CD4-positive, alpha-beta memory T cell (primary cell): ENCODE data around the gene BLACAT1. TPM values are rescaled to one million over a fixed set of nuclear protein-coding genes. Genes with fewer than 3 reads are reported as not detected.

Source experiments
- CTCF ChIA-PET: fragments of 350-600 bp; sonication (Branson Sonifier 250); formaldehyde crosslinking; loops from one replicate; lab custom pipeline; 2021; ENCODE audit warnings: inconsistent platforms; ENCODE audit not compliant: partially characterized antibody; lab: Charles Lee
- POLR2A ChIA-PET: fragments of 350-600 bp; sonication (Branson Sonifier 250); formaldehyde crosslinking; loops from one replicate; lab custom pipeline; 2021; ENCODE audit not compliant: partially characterized antibody; lab: Charles Lee
- DNase-seq, 5 donors: peaks; one replicate each; pipeline versions ENCODE4 v3.0.0 to v3.0.0-alpha.2; 2020 to 2022; ENCODE audit warnings: mixed read lengths in 1 of 5
- H3K27ac ChIP-seq: one replicate; pipeline ENCODE4 v1.7.0; 2013; ENCODE audit warnings: low read depth, low read length
- H3K27me3 ChIP-seq: 2 replicates; pipeline ENCODE4 v1.7.0; 2013; ENCODE audit warnings: mild to moderate bottlenecking, low read length, moderate library complexity; ENCODE audit not compliant: insufficient read depth
- H3K36me3 ChIP-seq: 2 replicates; pipeline ENCODE4 v1.7.0; 2013; ENCODE audit warnings: mild to moderate bottlenecking, low read length, moderate library complexity; ENCODE audit not compliant: insufficient read depth
- H3K4me1 ChIP-seq: 2 replicates; pipeline ENCODE4 v1.7.0; 2013; ENCODE audit warnings: mild to moderate bottlenecking, low read length, moderate library complexity; ENCODE audit not compliant: insufficient read depth
- H3K4me3 ChIP-seq, 2 donors: one replicate each; pipeline ENCODE4 v1.7.0; 2013; ENCODE audit warnings: low read length in 2 of 2, mild to moderate bottlenecking in 1 of 2
- H3K9me3 ChIP-seq, 2 donors: one replicate each; pipeline ENCODE4 v1.7.0; 2013; ENCODE audit warnings: low read length in 2 of 2, control low read depth in 1 of 2; ENCODE audit not compliant: control insufficient read depth in 1 of 2
- H3K27ac Mint-ChIP-seq, 7 donors: one replicate each; pipeline ENCODE4 v1.8.0; 2020 to 2021; ENCODE audit warnings: mixed read lengths in 7 of 7, mild to moderate bottlenecking in 6 of 7, inconsistent platforms in 3 of 7, moderate library complexity in 3 of 7
- H3K27me3 Mint-ChIP-seq, 2 donors: one replicate each; pipeline ENCODE4 v1.8.0; 2020 to 2021; ENCODE audit warnings: mixed read lengths in 2 of 2
- H3K36me3 Mint-ChIP-seq, 2 donors: one replicate each; pipeline ENCODE4 v1.8.0; 2020 to 2021; ENCODE audit warnings: mixed read lengths in 2 of 2, inconsistent platforms in 1 of 2, mild to moderate bottlenecking in 1 of 2
- H3K4me1 Mint-ChIP-seq, 4 donors: one replicate each; pipeline ENCODE4 v1.8.0; 2020 to 2021; ENCODE audit warnings: mixed read lengths in 4 of 4, mild to moderate bottlenecking in 1 of 4
- H3K4me3 Mint-ChIP-seq, 8 donors: one replicate each; pipeline ENCODE4 v1.8.0; 2020 to 2021; ENCODE audit warnings: mixed read lengths in 8 of 8, mild to moderate bottlenecking in 7 of 8, moderate library complexity in 6 of 8, inconsistent platforms in 3 of 8
- H3K9me3 Mint-ChIP-seq, 8 donors: one replicate each; pipeline ENCODE4 v1.8.0; 2020 to 2021; ENCODE audit warnings: mixed read lengths in 8 of 8, mild to moderate bottlenecking in 5 of 8, inconsistent platforms in 3 of 8, moderate library complexity in 1 of 8
- intact Hi-C: fragments of 100-400 bp; cut with micrococcal nuclease; formaldehyde crosslinking; loops from one replicate; pipeline ENCODE4 v1.15.1; 2023
- polyA plus RNA-seq, 2 donors: library from polyadenylated mRNA; unstranded; fragments of 300-500 nt; fragmentation: Illumina TruSeq; gene quantifications; one replicate each; pipeline ENCODE4 v1.2.3, GENCODE V29; 2021
- total RNA-seq, 2 experiments: library from RNA; stranded (reverse); gene quantifications; one replicate each; pipeline ENCODE4 v1.2.3, GENCODE V29; 2021

The BLACAT1 gene
- total RNA-seq (under 1 TPM; 0.42 to 0.44 TPM), polyA plus RNA-seq (not detected)

DNA sequence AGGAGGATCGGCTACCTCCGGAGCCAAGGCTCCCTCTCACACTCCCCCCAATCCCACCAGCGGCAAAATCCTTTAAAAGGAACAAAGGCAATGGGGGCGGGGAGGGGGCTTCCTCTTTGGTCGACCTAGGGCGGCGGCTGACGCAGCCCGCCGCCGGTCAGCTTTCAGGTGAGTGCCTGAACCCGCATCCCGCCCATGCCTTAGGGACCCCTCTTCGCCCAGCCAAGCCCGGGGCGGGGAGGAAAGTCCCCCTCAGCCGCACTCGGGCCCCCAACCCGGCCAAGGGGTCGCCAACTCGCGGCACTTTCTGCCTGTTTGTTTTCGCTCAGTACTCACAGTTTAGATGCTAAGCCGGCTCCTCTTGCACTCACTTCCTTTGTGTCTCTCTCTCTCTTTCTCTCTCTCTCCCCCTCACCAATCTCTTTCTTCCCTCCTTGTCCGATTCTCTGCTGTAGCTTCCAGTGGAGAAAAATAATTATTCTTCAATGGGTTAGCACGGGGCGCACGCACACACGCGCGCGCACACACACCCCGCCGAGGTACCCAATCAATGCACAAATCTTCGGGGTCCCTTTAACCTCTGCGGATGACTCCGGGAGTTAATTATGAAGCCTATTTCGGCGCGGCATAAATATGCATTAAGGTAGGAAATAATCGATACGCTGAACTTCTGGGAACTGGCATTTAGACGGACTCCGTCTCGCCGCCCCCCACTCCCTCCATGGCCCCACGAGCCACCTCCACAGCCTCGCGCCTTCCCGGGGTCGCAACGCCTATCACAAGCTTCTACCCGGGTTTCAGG, at the start of gene BLACAT1:
TSS of gene BLACAT1 (minus strand) at position 465 of the 802 bp plus-strand sequence.
- Mint-ChIP-seq H3K4me1 (peaks cover 8 to 32% (median 19%) of the 10 kb centered on the region in 4 donors), H3K9me3 (peaks cover 0 to 2% (median 0%) of the 10 kb centered on the region in 8 donors), H3K36me3 (no peaks in the 10 kb centered on the region), H3K27ac (no peak within 1 kb of the TSS), H3K27me3 (peaks cover 49 to 63% of the 10 kb centered on the region in 2 donors), H3K4me3 (peak within 1 kb of the TSS; percentile 78 to 93 (median 85))
- CTCF ChIA-PET = interaction anchor here (1.1 to 1.3 kb wide), 4 partner anchors 14 to 130 kb away, joined by 3 to 4 read pairs (median 3); no protein-coding TSS in a partner anchor
- Histone ChIP-seq H3K36me3 (no peaks in the 10 kb centered on the region), H3K4me1 (peaks cover 22% of the 10 kb centered on the region), H3K4me3 (peak within 1 kb of the TSS in 1 of 2 donors; percentile 32), H3K27ac (no peak within 1 kb of the TSS), H3K9me3 (no peaks in the 10 kb centered on the region), H3K27me3 (peaks cover 41% of the 10 kb centered on the region)
- POLR2A ChIA-PET = interaction anchor here (1.2 to 1.6 kb wide), 2 partner anchors 15 to 22 kb away, joined by 3 to 5 read pairs; no protein-coding TSS in a partner anchor
- intact Hi-C loops = no loop called here
- peak in 1 of 5 donors; percentile 13 for DNase-seq

DNA sequence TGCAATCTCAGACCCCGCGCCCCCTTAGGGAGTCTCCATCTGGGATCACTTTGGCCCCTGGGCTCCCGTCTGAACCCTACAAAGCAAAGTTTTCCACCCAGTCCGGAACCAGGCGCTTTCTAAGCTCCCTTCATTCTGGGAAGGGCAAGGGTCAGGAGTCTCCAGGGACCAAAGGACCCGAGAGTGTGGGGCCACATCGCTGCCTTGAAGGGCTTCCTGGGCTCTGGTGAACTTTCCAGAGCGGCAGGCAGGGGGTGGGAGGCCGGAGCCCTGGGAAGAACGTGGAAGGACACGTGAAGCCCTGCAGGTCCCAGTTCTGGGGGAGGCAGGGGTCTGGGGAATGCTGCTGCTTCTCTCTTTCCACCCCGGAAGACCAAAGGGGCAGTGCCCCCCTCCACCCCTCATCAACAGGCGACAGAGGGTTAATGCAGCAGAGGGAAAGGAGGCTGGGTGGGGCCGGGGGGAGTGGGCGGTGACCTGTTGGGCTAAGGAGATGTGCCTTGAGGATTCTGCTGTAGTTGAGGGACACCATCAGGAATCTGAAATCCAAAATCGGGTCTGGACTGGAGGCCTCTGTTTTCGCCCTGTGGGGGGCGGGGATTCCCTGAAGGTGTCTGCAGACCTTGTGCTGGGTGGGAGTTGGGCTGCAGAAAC, 49.4 kb upstream of the BLACAT1 start:
- intact Hi-C loops = no loop called here
- Histone ChIP-seq H3K27me3 (no peaks in the 10 kb centered on the region), H3K27ac (no peak overlapping the region), H3K9me3 (no peaks in the 10 kb centered on the region), H3K4me3 (peak overlapping the region; percentile 52 to 67), H3K4me1 (peaks cover 13% of the 10 kb centered on the region), H3K36me3 (no peaks in the 10 kb centered on the region)
- H3K36me3 Mint-ChIP-seq = no peaks in the 10 kb centered on the region
- peak overlapping the region in 1 of 7 donors; percentile 43 for H3K27ac Mint-ChIP-seq
- no peaks in the 10 kb centered on the region for H3K27me3 Mint-ChIP-seq
- ChIA-PET POLR2A (no interaction called here), CTCF (interaction anchor here (1.3 kb wide), 2 partner anchors 22 to 232 kb away, joined by 3 read pairs; no protein-coding TSS in a partner anchor)
- DNase-seq = no peak
- H3K4me1 Mint-ChIP-seq = peaks cover 2 to 22% (median 8%) of the 10 kb centered on the region in 4 donors
- H3K9me3 Mint-ChIP-seq = peaks cover 0 to 2% (median 0%) of the 10 kb centered on the region in 8 donors
- H3K4me3 Mint-ChIP-seq = peak overlapping the region; percentile 84 to 92 (median 85)

DNA sequence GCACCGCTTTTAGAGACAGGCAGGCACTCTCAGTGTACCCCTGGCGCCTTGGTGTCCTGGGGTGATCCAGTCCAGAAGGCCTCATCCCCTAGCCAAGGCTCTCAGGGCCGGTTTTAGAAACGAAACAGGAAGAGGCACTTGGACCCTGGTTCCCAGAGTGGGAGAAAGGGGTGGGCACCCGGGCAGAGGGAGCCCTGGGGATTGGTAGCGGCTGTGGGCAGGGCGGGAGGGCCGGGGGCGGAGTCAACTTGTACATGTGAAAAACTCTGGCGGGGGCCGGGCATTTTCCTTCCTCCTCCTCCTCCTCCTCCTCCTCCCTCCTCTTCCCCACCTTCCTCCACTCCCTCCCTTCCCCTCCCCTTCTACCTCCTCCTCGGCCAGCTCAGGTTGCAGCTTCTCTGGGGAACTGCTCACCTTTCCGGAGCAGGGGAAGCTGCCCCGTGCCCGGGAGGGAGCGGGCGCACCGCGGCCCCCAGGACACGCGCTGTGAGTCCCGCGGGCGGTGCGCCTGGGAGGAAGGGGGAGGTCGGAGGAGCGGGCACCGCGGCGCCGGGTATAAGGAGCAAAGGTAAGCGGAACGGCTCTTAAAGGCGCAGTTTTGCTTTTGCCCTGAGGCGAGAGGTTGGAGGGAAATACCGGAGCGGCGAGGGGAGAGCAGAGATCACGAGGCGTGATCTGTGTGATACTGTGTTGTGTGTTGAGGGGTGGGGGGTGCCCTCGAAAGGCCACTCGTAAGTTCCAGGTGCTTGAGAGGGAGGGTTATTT, 48.6 kb upstream of the BLACAT1 start, which contains the start of gene CDK18:
TSS of gene CDK18 (plus strand) at position 359 of the 765 bp plus-strand sequence. CDS start 18,499 bp downstream, outside the sequence.
- Histone ChIP-seq H3K4me1 (peaks cover 13% of the 10 kb centered on the region), H3K27me3 (no peaks in the 10 kb centered on the region), H3K36me3 (no peaks in the 10 kb centered on the region), H3K9me3 (no peaks in the 10 kb centered on the region), H3K4me3 (peak within 1 kb of the TSS; percentile 52 to 67), H3K27ac (no peak within 1 kb of the TSS)
- peaks cover 2 to 22% (median 8%) of the 10 kb centered on the region in 4 donors for H3K4me1 Mint-ChIP-seq
- DNase-seq = peak; percentile 27 to 51 (median 38)
- CTCF ChIA-PET = interaction anchor here (1.3 kb wide), 2 partner anchors 22 to 231 kb away, joined by 3 read pairs; no protein-coding TSS in a partner anchor
- H3K4me3 Mint-ChIP-seq = peak within 1 kb of the TSS; percentile 84 to 92 (median 86)
- H3K36me3 Mint-ChIP-seq = no peaks in the 10 kb centered on the region
- peak within 1 kb of the TSS in 3 of 7 donors; percentile 43 to 79 (median 72) for H3K27ac Mint-ChIP-seq
- H3K27me3 Mint-ChIP-seq = no peaks in the 10 kb centered on the region
- POLR2A ChIA-PET = no interaction called here
- peaks cover 0 to 2% (median 0%) of the 10 kb centered on the region in 8 donors for H3K9me3 Mint-ChIP-seq
- intact Hi-C loops = no loop called here

DNA sequence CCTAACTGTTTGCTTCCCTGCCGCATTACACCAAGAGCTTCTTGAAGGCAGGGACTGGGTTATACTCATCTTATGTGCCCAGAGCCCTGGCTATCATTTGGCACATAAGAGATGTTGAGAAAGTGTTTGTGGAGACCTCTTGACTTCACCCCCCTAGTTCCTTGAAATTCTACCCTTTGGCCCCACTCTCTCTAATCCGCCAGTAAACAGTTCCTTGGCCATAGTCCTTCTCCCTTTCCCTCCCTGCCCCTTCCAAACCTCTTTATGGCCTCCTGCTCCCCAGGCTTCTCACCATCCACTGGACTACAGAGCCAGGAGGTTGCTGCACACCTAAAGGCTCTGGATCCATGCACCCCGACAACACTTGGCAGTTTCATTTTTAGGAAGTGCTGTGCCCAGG, 47.1 kb upstream of the BLACAT1 start:
- H3K4me3 Mint-ChIP-seq = peak overlapping the region in 5 of 8 donors; percentile 39 to 91 (median 42)

DNA sequence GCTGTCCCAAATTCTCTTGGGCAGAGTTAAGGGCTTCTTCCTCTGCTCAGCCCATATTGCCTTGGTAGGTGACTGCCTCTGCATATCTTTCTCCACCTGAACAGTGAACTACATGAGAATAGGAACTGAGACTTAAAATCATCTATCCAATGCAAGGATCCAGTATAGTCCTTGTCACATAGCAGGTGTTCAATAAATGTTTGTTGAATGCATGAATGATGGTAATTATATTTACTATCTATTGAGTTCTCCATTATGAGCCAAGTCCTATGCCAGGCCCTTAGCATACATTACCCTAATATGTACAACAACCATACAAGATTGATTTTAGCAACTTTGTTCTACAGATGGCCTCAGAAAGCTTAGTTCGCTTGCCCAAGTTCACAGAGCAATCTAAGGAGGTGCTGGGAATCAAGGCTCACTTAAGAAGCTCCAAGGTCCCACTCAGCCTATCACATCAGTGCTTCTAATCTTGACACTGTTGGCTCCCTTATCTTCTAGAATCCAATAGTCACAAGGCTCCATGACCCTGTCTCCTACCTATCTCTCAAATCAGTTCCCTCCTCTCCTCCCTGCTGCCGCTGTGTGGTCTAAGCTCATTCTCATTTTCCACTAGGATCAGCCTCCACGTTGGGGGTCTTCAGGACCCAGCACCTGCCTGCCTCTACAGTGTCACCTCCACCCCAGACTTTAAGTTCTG, 46.4 kb upstream of the BLACAT1 start:
- Histone ChIP-seq H3K9me3 (no peaks in the 10 kb centered on the region), H3K4me3 (no peak overlapping the region), H3K4me1 (peaks cover 13% of the 10 kb centered on the region), H3K27ac (no peak overlapping the region), H3K36me3 (no peaks in the 10 kb centered on the region), H3K27me3 (no peaks in the 10 kb centered on the region)
- Mint-ChIP-seq H3K4me3 (peak overlapping the region in 1 of 8 donors; percentile 16), H3K9me3 (peaks cover 0 to 2% (median 0%) of the 10 kb centered on the region in 8 donors), H3K27me3 (peaks cover 0 to 2% of the 10 kb centered on the region in 2 donors), H3K36me3 (no peaks in the 10 kb centered on the region), H3K27ac (peak overlapping the region in 1 of 7 donors; percentile 26), H3K4me1 (peaks cover 2 to 22% (median 8%) of the 10 kb centered on the region in 4 donors)
- no peak for DNase-seq
- intact Hi-C loops = no loop called here
- ChIA-PET POLR2A (no interaction called here), CTCF (interaction anchor here (0.6 to 2.5 kb wide), 6 partner anchors 13 to 148 kb away, joined by 3 to 12 read pairs (median 4); no protein-coding TSS in a partner anchor)

More for the DNA sequence above, 47.1 kb upstream of the BLACAT1 start:
- no peak for DNase-seq
- Histone ChIP-seq H3K27me3 (no peaks in the 10 kb centered on the region), H3K4me1 (peaks cover 13% of the 10 kb centered on the region), H3K36me3 (no peaks in the 10 kb centered on the region), H3K9me3 (no peaks in the 10 kb centered on the region), H3K27ac (no peak overlapping the region), H3K4me3 (no peak overlapping the region)
- intact Hi-C loops = no loop called here
- H3K27ac Mint-ChIP-seq = peak overlapping the region in 2 of 7 donors; percentile 4 to 6
- H3K4me1 Mint-ChIP-seq = peaks cover 2 to 22% (median 8%) of the 10 kb centered on the region in 4 donors
- peaks cover 0 to 2% (median 0%) of the 10 kb centered on the region in 8 donors for H3K9me3 Mint-ChIP-seq
- CTCF ChIA-PET = interaction anchor here (1.3 to 2.5 kb wide), 3 partner anchors 14 to 22 kb away, joined by 4 to 12 read pairs (median 10); no protein-coding TSS in a partner anchor
- POLR2A ChIA-PET = no interaction called here
- no peaks in the 10 kb centered on the region for H3K36me3 Mint-ChIP-seq
- H3K27me3 Mint-ChIP-seq = no peaks in the 10 kb centered on the region
